HG03439 (cell line): ENCODE measurements around the gene HIPK1.
"Not testable (repeated sequence)": the region's sequence is repeated elsewhere in the genome, so short reads cannot be mapped to it uniquely, and the experiment has no call there.

ENCODE experiments used
- ATAC-seq: cut with Tn5 transposase; IDR thresholded peaks from one replicate; pipeline ENCODE4 v1.9.1; 2021; ENCODE audit warnings: mild to moderate bottlenecking, moderate library complexity; ENCODE audit not compliant: unreplicated experiment

The HIPK1 gene

GRCh38 chr1:113943028-113943811 is 14.1 kb downstream of the HIPK1 start:
- ATAC-seq: no peak

GRCh38 chr1:113945329-113945728 is 16.2 kb downstream of the HIPK1 start:
- ATAC-seq: no peak

- ATAC-seq: no peak
These were observed 17.0 kb downstream of the HIPK1 start for GRCh38 chr1:113946112-113946511.

- no peak for ATAC-seq
These were observed 17.7 kb downstream of the HIPK1 start for GRCh38 chr1:113946678-113947387.

GRCh38 chr1:113947388-113948107 is 18.4 kb downstream of the HIPK1 start:
- ATAC-seq: no peak

- ATAC-seq: not testable (repeated sequence)
These were observed 19.0 kb downstream of the HIPK1 start for GRCh38 chr1:113948151-113948550.

GRCh38 chr1:113949007-113949406 is 19.9 kb downstream of the HIPK1 start:
- no peak for ATAC-seq

- no peak for ATAC-seq
These were observed 21.8 kb downstream of the HIPK1 start for GRCh38 chr1:113950908-113951307.

GRCh38 chr1:113951719-113952118 is 22.6 kb downstream of the HIPK1 start:
- no peak for ATAC-seq

GRCh38 chr1:113957984-113958383 is 28.9 kb downstream of the HIPK1 start:
- ATAC-seq: no peak

- no peak for ATAC-seq
These were observed 29.6 kb downstream of the HIPK1 start for GRCh38 chr1:113958691-113959090.

- no peak for ATAC-seq
These were observed 34.3 kb downstream of the HIPK1 start for GRCh38 chr1:113963281-113963906.

GRCh38 chr1:113965703-113966412 is 36.7 kb downstream of the HIPK1 start:
- ATAC-seq: no peak

- ATAC-seq: no peak
These were observed 43.8 kb downstream of the HIPK1 start for GRCh38 chr1:113972954-113973353.

GRCh38 chr1:113975211-113975895 is 46.2 kb downstream of the HIPK1 start:
- ATAC-seq: no peak

- no peak for ATAC-seq
These were observed 47.6 kb downstream of the HIPK1 start for GRCh38 chr1:113976609-113977278.

GRCh38 chr1:113977906-113978305 is 48.8 kb downstream of the HIPK1 start:
- no peak for ATAC-seq

GRCh38 chr1:113978863-113979702 is 50.0 kb downstream of the HIPK1 start, which contains the start of gene OLFML3:
TSS of gene OLFML3 (plus strand) at chr1:113979474. CDS start at chr1:113979517, 43 bp downstream.
- ATAC-seq: peak; percentile 53
